PFSK-1 (cell line): ENCODE measurements around the gene FUOM.

Source experiments
- FOXP2 ChIP-seq: optimal IDR thresholded peaks from 2 replicates; pipeline ENCODE3; 2011; ENCODE audit warnings: borderline replicate concordance, control low read depth, inconsistent platforms; ENCODE audit not compliant: insufficient read depth; ENCODE audit errors: extremely low read length, extremely low read depth
- POLR2AphosphoS5 ChIP-seq: IDR thresholded peaks from 2 replicates; pipeline ENCODE4 v1.6.1; 2012; ENCODE audit warnings: low read depth, mild to moderate bottlenecking, control low read depth, low read length, moderate library complexity
- REST ChIP-seq, 2 experiments: IDR thresholded peaks; 2 replicates each; pipeline versions ENCODE4 v1.6.1 to v1.8.0; 2011 to 2012; ENCODE audit warnings: low read depth in 2 of 2, low read length in 2 of 2, control low read depth in 1 of 2, inconsistent platforms in 1 of 2, mild to moderate bottlenecking in 1 of 2, moderate library complexity in 1 of 2; ENCODE audit not compliant: insufficient read depth in 1 of 2
- SIN3A ChIP-seq: IDR thresholded peaks from 2 replicates; pipeline ENCODE4 v1.6.1; 2012; ENCODE audit warnings: mild to moderate bottlenecking, low read length, moderate library complexity, borderline replicate concordance; ENCODE audit not compliant: insufficient read depth
- TAF1 ChIP-seq: IDR thresholded peaks from 2 replicates; pipeline ENCODE4 v1.6.1; 2012; ENCODE audit warnings: low read length, control low read depth, borderline replicate concordance; ENCODE audit not compliant: insufficient read depth

The FUOM gene

GRCh38 chr10:133336118-133336576 lies 21.7 kb downstream of the FUOM start:
- TF ChIP-seq POLR2AphosphoS5 (no peak), REST (IDR thresholded peaks at IDR 0.05; ENCODE audit: insufficient read depth in 1 of 2, low read depth in 2 of 2, low read length in 2 of 2) (no peak), TAF1 (no peak), SIN3A (no peak), FOXP2 (no peak)

GRCh38 chr10:133335246-133336117 lies 22.3 kb downstream of the FUOM start:
- TF ChIP-seq POLR2AphosphoS5 (no peak), FOXP2 (no peak), REST (IDR thresholded peaks at IDR 0.05; ENCODE audit: insufficient read depth in 1 of 2, low read depth in 2 of 2, low read length in 2 of 2) (no peak), SIN3A (no peak), TAF1 (no peak)

GRCh38 chr10:133334503-133335245 lies 23.1 kb downstream of the FUOM start:
- TF ChIP-seq POLR2AphosphoS5: no peak
- no peak for TF ChIP-seq FOXP2
- TF ChIP-seq SIN3A: no peak
- TF ChIP-seq REST (IDR thresholded peaks at IDR 0.05; ENCODE audit: insufficient read depth in 1 of 2, low read depth in 2 of 2, low read length in 2 of 2): no peak
- no peak for TF ChIP-seq TAF1

- TF ChIP-seq REST (IDR thresholded peaks at IDR 0.05; ENCODE audit: insufficient read depth in 1 of 2, low read depth in 2 of 2, low read length in 2 of 2) (no peak), TAF1 (no peak), POLR2AphosphoS5 (no peak)
Measured at GRCh38 chr10:133332936-133333699, 24.7 kb downstream of the FUOM start.
